ENCODE results near the gene SNRPA. TPM values are rescaled to one million over a fixed set of nuclear protein-coding genes. Genes with fewer than 3 reads are reported as not detected.

SNRPA gene
- total and polyA plus RNA-seq, 2 of the 4 experiments (the other 2 are of a cell fraction) = 30.3 to 81.3 TPM

GRCh38 chr19:40747536-40747935, 3.5 kb upstream of the SNRPA start:
- Histone ChIP-seq H4K91ac (ENCODE audit: insufficient read depth, low read depth, low read length) (no peak overlapping the region), H4K8ac (ENCODE audit: low read depth in 2 of 2, low read length in 2 of 2) (no peak overlapping the region), H3K36me3 (ENCODE audit: control insufficient read depth, insufficient read depth, low read length) (no peaks in the 10 kb centered on the region), H4K20me1 (ENCODE audit: insufficient read depth, low read length) (no peaks in the 10 kb centered on the region), H3K4me1 (ENCODE audit: control insufficient read depth, insufficient read depth, low read length) (peaks cover 17% of the 10 kb centered on the region), H3K23ac (ENCODE audit: low read depth, low read length) (no peak overlapping the region), H3K4me3 (ENCODE audit: insufficient read depth, low read depth, low read length) (no peak overlapping the region), H2AK9ac (replicated peaks; ENCODE audit: low read depth, low read length, poor library complexity) (no peak overlapping the region), H2BK20ac (ENCODE audit: low read depth, low read length) (no peak overlapping the region), H3K4me2 (ENCODE audit: low read depth, low read length) (no peak overlapping the region), H4K5ac (ENCODE audit: low read depth, low read length) (no peak overlapping the region), H3K79me1 (ENCODE audit: low read depth in 1 of 2, low read length in 2 of 2) (peaks cover 9 to 28% of the 10 kb centered on the region in 2 experiments), H2AFZ (replicated peaks; ENCODE audit: low read length, poor library complexity) (no peak overlapping the region), H3K18ac (ENCODE audit: low read depth, low read length) (no peak overlapping the region), H3K9ac (ENCODE audit: low read depth, low read length) (no peak overlapping the region), H2BK120ac (ENCODE audit: low read depth, low read length) (no peak overlapping the region), H3K56ac (ENCODE audit: extremely low read depth, insufficient read depth, low read length) (no peak overlapping the region), H3K14ac (replicated peaks; ENCODE audit: low read depth, low read length) (no peak overlapping the region), H3K27ac (ENCODE audit: insufficient read depth, low read length) (no peak overlapping the region), H2BK5ac (ENCODE audit: low read depth, low read length, poor library complexity, severe bottlenecking) (no peak overlapping the region), H3K27me3 (ENCODE audit: control insufficient read depth, insufficient read depth, low read length) (no peaks in the 10 kb centered on the region), H3K4ac (ENCODE audit: low read depth, low read length) (no peak overlapping the region), H2AK5ac (ENCODE audit: low read depth, low read length) (no peak overlapping the region), H3K9me1 (ENCODE audit: insufficient read depth, low read length) (peaks cover 13% of the 10 kb centered on the region), H2BK15ac (ENCODE audit: low read depth, low read length) (no peak overlapping the region), H3K9me3 (ENCODE audit: control insufficient read depth, insufficient read depth, low read length) (no peaks in the 10 kb centered on the region)
- ATAC-seq (ENCODE audit: low read depth) (no peak), DNase-seq (no peak)
- WGBS, 2 experiments (ENCODE audit: extremely low coverage in 2 of 2, insufficient read length in 1 of 2) = no CpG with 5 or more reads among the region's 7 CpGs
- no peak for TF ChIP-seq NFE2L2 (IDR thresholded peaks at IDR 0.05; ENCODE audit: low read depth, low read length)
- TF ChIP-seq CEBPB (IDR thresholded peaks at IDR 0.05; ENCODE audit: low read depth, low read length) = no peak
- no peak for TF ChIP-seq MAFK (IDR thresholded peaks at IDR 0.05; ENCODE audit: low read depth, low read length)
- no peak for TF ChIP-seq USF2 (IDR thresholded peaks at IDR 0.05; ENCODE audit: low read depth, low read length)
- TF ChIP-seq SMC3 (IDR thresholded peaks at IDR 0.05; ENCODE audit: low read depth, low read length) = no peak
- no peak for TF ChIP-seq BHLHE40 (IDR thresholded peaks at IDR 0.05; ENCODE audit: low read depth, low read length)
- no peak for TF ChIP-seq ELK1 (IDR thresholded peaks at IDR 0.05; ENCODE audit: borderline replicate concordance, low read depth, low read length)
- TF ChIP-seq FOS (IDR thresholded peaks at IDR 0.05; ENCODE audit: low read depth, low read length) = no peak
- no peak for TF ChIP-seq RCOR1 (IDR thresholded peaks at IDR 0.05; ENCODE audit: insufficient replicate concordance, low read length)
- no TSS peak for BruUV-seq (replicated peaks)
- CTCF ChIA-PET = no interaction called here
- intact Hi-C loops (cut with micrococcal nuclease) = no loop called here
- in situ Hi-C loops (cut with MboI; ENCODE audit: low sequenced_read_pairs) = no loop called here
- POLR2A ChIA-PET (ENCODE audit: unreplicated experiment) = no interaction called here
- dilution Hi-C loops (cut with HindIII; ENCODE audit: low sequenced_read_pairs, unreplicated experiment) = no loop called here
